ENCODE measurements around the gene ZKSCAN7. TPM values are rescaled to one million over a fixed set of nuclear protein-coding genes. Genes with fewer than 3 reads are reported as not detected.
A peak's percentile ranks its signal among the peaks of the same experiment; 100 is the strongest.

The ZKSCAN7 gene
- polyA plus RNA-seq (2012; rRNA removed), result 5.4 and 9.2 TPM in 2 replicates
- 4.5 and 4.7 TPM in 2 replicates for polyA plus RNA-seq (2012; cell fraction: cytosol; rRNA removed)
- polyA plus RNA-seq (2012; cell fraction: nucleus; rRNA removed), result 17.5 and 19.7 TPM in 2 replicates

DNA sequence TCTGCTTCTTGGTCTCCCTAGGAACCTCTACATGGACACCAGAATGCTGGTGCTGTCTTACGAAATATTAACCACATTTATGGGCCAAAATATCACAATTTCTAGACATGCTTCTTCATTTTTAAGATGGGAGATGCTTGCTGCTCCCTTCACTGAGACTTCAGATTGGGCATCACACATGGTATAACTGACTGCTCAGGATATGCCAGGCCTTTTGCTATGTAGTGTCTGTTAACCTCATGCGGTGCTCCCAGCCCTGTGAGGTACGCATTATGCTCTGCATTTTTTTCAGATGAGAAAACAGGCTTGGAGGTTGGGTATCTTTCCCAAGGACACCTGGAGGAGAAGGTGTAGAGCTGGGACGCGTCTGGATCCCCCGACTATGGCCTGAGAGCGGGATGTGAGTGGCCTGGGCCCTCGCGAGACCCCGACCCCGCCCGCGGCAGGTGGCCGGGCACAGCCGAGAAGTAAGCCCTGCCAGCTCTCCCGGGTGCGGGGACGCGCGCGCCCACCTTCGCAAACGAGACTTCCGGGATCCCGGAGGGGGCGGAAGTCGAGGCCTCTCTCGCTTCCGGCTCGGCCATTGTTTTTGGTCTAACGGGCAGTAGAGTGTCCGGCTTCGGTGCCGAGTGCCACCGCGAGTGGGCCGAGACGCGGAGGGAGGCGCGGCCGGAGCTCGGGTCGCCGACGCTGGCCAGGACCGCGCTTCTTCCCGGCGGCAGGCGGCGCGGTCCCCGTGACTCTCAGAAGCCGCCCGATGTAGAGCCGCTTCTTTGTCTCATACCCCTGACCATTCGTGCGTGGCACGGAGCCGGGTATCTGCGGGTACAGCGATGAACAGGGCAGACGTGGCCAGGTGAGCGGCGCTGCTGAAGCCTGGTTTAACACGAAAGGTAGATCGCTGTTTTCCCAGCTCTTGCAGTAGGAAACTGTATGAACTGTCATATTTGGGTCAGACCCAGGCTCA lies at the start of gene ZKSCAN7:
Gene ZKSCAN7 (plus strand): TSS at position 568 of the 967 bp plus-strand sequence. CDS start 1,855 bp downstream, outside the sequence.
- CTCF ChIA-PET, result interaction anchor here (1.8 kb wide), 1 partner anchor 22 kb away, joined by 8 read pairs; no protein-coding TSS in a partner anchor
- DNase-seq, result peak; percentile 98
- TF ChIP-seq, protein P1, sequence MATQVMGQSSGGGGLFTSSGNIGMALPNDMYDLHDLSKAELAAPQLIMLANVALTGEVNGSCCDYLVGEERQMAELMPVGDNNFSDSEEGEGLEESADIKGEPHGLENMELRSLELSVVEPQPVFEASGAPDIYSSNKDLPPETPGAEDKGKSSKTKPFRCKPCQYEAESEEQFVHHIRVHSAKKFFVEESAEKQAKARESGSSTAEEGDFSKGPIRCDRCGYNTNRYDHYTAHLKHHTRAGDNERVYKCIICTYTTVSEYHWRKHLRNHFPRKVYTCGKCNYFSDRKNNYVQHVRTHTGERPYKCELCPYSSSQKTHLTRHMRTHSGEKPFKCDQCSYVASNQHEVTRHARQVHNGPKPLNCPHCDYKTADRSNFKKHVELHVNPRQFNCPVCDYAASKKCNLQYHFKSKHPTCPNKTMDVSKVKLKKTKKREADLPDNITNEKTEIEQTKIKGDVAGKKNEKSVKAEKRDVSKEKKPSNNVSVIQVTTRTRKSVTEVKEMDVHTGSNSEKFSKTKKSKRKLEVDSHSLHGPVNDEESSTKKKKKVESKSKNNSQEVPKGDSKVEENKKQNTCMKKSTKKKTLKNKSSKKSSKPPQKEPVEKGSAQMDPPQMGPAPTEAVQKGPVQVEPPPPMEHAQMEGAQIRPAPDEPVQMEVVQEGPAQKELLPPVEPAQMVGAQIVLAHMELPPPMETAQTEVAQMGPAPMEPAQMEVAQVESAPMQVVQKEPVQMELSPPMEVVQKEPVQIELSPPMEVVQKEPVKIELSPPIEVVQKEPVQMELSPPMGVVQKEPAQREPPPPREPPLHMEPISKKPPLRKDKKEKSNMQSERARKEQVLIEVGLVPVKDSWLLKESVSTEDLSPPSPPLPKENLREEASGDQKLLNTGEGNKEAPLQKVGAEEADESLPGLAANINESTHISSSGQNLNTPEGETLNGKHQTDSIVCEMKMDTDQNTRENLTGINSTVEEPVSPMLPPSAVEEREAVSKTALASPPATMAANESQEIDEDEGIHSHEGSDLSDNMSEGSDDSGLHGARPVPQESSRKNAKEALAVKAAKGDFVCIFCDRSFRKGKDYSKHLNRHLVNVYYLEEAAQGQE (IDR thresholded peaks at IDR 0.05; ENCODE audit: low read depth, low read length), result no peak
- peak; percentile 66; the same call in 1 of the 2 replicates for TF ChIP-seq MXI1 (IDR thresholded peaks at IDR 0.05; ENCODE audit: low read depth, low read length)
- TF ChIP-seq TAF1 (IDR thresholded peaks at IDR 0.05; ENCODE audit: borderline replicate concordance, low read depth, low read length), result peak; percentile 78; the same call in 1 of the 2 replicates
- TF ChIP-seq, protein P2, sequence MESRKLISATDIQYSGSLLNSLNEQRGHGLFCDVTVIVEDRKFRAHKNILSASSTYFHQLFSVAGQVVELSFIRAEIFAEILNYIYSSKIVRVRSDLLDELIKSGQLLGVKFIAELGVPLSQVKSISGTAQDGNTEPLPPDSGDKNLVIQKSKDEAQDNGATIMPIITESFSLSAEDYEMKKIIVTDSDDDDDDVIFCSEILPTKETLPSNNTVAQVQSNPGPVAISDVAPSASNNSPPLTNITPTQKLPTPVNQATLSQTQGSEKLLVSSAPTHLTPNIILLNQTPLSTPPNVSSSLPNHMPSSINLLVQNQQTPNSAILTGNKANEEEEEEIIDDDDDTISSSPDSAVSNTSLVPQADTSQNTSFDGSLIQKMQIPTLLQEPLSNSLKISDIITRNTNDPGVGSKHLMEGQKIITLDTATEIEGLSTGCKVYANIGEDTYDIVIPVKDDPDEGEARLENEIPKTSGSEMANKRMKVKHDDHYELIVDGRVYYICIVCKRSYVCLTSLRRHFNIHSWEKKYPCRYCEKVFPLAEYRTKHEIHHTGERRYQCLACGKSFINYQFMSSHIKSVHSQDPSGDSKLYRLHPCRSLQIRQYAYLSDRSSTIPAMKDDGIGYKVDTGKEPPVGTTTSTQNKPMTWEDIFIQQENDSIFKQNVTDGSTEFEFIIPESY (IDR thresholded peaks at IDR 0.05; ENCODE audit: borderline replicate concordance, low read depth), result peak; percentile 58; the same call in 1 of the 2 replicates
- TF ChIP-seq, protein P3, sequence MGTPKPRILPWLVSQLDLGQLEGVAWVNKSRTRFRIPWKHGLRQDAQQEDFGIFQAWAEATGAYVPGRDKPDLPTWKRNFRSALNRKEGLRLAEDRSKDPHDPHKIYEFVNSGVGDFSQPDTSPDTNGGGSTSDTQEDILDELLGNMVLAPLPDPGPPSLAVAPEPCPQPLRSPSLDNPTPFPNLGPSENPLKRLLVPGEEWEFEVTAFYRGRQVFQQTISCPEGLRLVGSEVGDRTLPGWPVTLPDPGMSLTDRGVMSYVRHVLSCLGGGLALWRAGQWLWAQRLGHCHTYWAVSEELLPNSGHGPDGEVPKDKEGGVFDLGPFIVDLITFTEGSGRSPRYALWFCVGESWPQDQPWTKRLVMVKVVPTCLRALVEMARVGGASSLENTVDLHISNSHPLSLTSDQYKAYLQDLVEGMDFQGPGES (IDR thresholded peaks at IDR 0.05; ENCODE audit: low read depth, low read length), result no peak
- no peak for TF ChIP-seq JUND (IDR thresholded peaks at IDR 0.05)
- TF ChIP-seq POLR2AphosphoS5 (IDR thresholded peaks at IDR 0.05; ENCODE audit: low read depth, low read length), result peak; percentile 83
- TF ChIP-seq SMC3 (IDR thresholded peaks at IDR 0.05; ENCODE audit: low read depth, low read length), result no peak
- TF ChIP-seq FOSL2 (IDR thresholded peaks at IDR 0.05; ENCODE audit: borderline replicate concordance, low read depth), result no peak
- TF ChIP-seq GATA2 (CRISPR knock-in tag; IDR thresholded peaks at IDR 0.05), result no peak
- TF ChIP-seq ELF1 (IDR thresholded peaks at IDR 0.05), result peak; percentile 95
- TF ChIP-seq MEF2A (IDR thresholded peaks at IDR 0.05; ENCODE audit: borderline replicate concordance, low read depth), result no peak
- no peak for TF ChIP-seq NFIC (IDR thresholded peaks at IDR 0.05; ENCODE audit: borderline replicate concordance)
- TF ChIP-seq EP300 (IDR thresholded peaks at IDR 0.05; ENCODE audit: borderline replicate concordance in 1 of 2, low read depth in 1 of 2, low read length in 1 of 2), result no peak
- TF ChIP-seq RCOR1 (IDR thresholded peaks at IDR 0.05; ENCODE audit: low read length), result no peak
- no peak for TF ChIP-seq FOXM1 (IDR thresholded peaks at IDR 0.05; ENCODE audit: low read depth)
- TF ChIP-seq CHD2 (IDR thresholded peaks at IDR 0.05; ENCODE audit: low read length, partially characterized antibody), result peak; percentile 98
- TF ChIP-seq, protein P4, sequence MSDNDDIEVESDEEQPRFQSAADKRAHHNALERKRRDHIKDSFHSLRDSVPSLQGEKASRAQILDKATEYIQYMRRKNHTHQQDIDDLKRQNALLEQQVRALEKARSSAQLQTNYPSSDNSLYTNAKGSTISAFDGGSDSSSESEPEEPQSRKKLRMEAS (IDR thresholded peaks at IDR 0.05; ENCODE audit: low read depth), result peak; percentile 83
- TF ChIP-seq RFX5 (IDR thresholded peaks at IDR 0.05; ENCODE audit: low read length), result no peak
- TF ChIP-seq NRF1 (IDR thresholded peaks at IDR 0.05; ENCODE audit: low read depth, low read length), result no peak
- no peak for TF ChIP-seq TEAD4 (IDR thresholded peaks at IDR 0.05; ENCODE audit: borderline replicate concordance, insufficient read depth)
- no peak for TF ChIP-seq RAD21 (IDR thresholded peaks at IDR 0.05; ENCODE audit: low read length)
- no peak for TF ChIP-seq EZH2phosphoT487 (IDR thresholded peaks at IDR 0.05; ENCODE audit: borderline replicate concordance, low read depth)
- TF ChIP-seq YY1 (IDR thresholded peaks at IDR 0.05; ENCODE audit: low read depth), result peak; percentile 88

More for the DNA sequence above, at the start of gene ZKSCAN7:
- peaks cover 0 to 21% of the 10 kb centered on the region in 2 experiments; a peak in 2 of 4 replicates for H3K4me1 ChIP-seq (ENCODE audit: control insufficient read depth in 1 of 2, insufficient read depth in 2 of 2, low read depth in 1 of 2, low read length in 1 of 2)
- no peaks in the 10 kb centered on the region for H3F3A ChIP-seq (replicated peaks; ENCODE audit: insufficient read depth)
- H3K9ac ChIP-seq, result peak within 1 kb of the TSS; percentile 66
- peaks cover 5% of the 10 kb centered on the region; the same call in 1 of the 2 replicates for H3K79me2 ChIP-seq (ENCODE audit: insufficient read depth)
- peak within 1 kb of the TSS; percentile 24 to 86; a peak in 3 of 4 replicates for H3K27ac ChIP-seq (ENCODE audit: low read depth in 2 of 2, low read length in 1 of 2)
- H3K4me2 ChIP-seq, result peak within 1 kb of the TSS; percentile 73
- H3K9me3 ChIP-seq, result no peaks in the 10 kb centered on the region
- POLR2A ChIA-PET, result interaction anchor here (0.6 to 2.3 kb wide), 12 partner anchors 9 to 1160 kb away, joined by 3 to 13 read pairs (median 3); partner anchors contain the start of genes TCAIM, ZNF197, ZNF502 and ZNF660
- WGBS (ENCODE audit: low lambda C conversion rate), result 20% methylated on average over 22 of the region's 68 CpGs
- no peaks in the 10 kb centered on the region; the same call in 1 of the 2 replicates for H3K27me3 ChIP-seq (ENCODE audit: insufficient read depth)
- H3K4me3 ChIP-seq (ENCODE audit: low read depth in 2 of 2, low read length in 1 of 2), result peak within 1 kb of the TSS; percentile 71 to 95
- peaks cover 13 to 22% of the 10 kb centered on the region in 2 experiments for H3K36me3 ChIP-seq (replicated peaks in 1 of 2; ENCODE audit: control insufficient read depth in 1 of 2, insufficient read depth in 2 of 2, low read length in 1 of 2)
- H3K9me2 ChIP-seq, result no peaks in the 10 kb centered on the region
- H2AFZ ChIP-seq (ENCODE audit: low read depth), result peak within 1 kb of the TSS; percentile 100
- no peaks in the 10 kb centered on the region for H4K20me1 ChIP-seq (ENCODE audit: insufficient read depth)

Data from SK-N-SH (cell line).